Renal pelvis (tissue), 4 donors: ENCODE data around the gene LPCAT2. TPM values are rescaled to one million over a fixed set of nuclear protein-coding genes. Genes with fewer than 3 reads are reported as not detected.

Experiments used
- DNase-seq: peaks from one replicate; pipeline ENCODE4 v3.0.0-alpha.2; 2013
- polyA plus RNA-seq, 3 donors: library from polyadenylated mRNA; unstranded; fragments of 120-200 nt; gene quantifications; one replicate each; pipeline ENCODE4 v1.2.1, GENCODE V29; 2013; ENCODE audit not compliant: insufficient read length in 3 of 3

The LPCAT2 gene
- polyA plus RNA-seq, 3 donors, result 8.0 to 10.8 (median 8.1) TPM

GRCh38 chr16:55542459-55543082 lies 33.7 kb downstream of the LPCAT2 start:
- no peak for DNase-seq

- peak; percentile 29 for DNase-seq
Observed at GRCh38 chr16:55543472-55543871, 34.6 kb downstream of the LPCAT2 start.

DNA sequence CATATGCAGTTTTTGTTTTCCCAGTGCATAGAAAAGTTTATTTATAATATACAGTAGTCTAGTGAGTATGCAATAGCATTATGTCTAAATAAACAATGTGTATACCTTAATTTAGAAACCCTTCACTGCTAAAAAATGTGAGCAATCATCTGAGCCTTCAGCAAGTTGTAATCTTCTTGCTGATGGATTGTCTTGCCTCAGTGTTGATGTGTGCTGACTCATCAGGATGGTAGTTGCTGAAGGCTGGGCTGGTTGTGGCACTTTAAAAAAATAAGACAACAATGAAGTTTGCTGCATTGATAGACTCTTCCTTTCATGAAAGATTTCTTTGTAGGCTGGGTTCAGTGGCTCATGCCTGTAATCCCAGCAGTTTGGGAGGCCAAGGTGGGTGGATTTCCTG lies 43.7 kb downstream of the LPCAT2 start:
- no peak for DNase-seq

DNA sequence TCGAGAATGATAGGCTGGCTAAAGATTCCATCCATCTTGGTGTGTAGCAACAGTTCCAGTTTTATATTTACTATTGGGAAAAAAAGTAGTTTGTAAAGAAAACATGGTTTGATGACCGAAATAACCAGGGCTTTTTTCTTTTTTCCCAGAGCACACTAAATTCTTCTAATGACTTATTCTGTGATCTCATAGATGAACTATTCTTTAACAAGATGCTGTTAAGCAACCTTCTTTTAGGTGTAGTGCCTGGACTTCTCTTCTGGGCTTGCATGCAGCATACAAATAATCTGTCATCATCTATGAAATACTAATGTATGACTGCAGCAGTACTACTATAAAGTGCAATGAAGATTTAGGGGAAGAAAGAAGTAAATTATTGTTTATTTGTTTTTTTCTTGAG lies 46.6 kb downstream of the LPCAT2 start:
- no peak for DNase-seq

DNA sequence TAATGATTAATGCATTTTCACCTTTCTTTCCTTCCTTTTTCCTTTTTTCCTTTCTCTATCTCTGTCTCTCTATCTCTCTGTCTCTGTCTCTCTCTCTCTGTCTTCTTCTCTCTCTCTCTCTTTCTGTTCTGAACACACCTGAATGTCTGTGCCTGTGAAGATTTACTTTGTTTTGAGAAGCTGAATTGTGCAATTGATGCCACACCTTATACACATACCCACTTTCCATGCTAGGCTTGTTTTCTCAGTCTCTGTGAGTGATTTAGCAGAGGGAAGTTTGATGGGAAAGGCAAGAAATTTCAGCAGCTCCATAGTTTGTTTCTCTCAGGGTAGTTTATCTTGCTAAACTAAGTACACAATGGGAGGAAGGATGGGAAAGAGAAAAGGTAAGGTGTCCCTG lies 48.3 kb downstream of the LPCAT2 start:
- no peak for DNase-seq

DNA sequence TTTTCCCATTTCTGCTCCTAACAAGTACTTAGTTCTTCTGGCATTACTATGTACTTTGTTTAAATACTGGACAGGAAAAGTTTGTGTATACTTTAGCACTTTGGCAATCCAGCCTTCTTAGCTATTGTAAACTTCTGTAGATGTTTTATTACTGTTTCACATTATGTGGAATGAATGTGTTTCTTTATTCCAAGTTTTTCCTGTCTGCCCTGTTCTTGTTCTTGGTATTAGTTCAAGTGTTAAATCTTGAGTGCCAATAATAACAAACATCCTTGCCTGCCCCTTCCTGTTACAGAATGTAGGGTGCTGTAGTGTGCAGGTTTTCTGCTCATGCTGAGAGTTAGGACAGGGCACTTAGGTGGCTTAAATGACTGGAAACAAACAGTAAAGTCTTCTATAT lies 50.4 kb downstream of the LPCAT2 start:
- DNase-seq, result no peak

DNA sequence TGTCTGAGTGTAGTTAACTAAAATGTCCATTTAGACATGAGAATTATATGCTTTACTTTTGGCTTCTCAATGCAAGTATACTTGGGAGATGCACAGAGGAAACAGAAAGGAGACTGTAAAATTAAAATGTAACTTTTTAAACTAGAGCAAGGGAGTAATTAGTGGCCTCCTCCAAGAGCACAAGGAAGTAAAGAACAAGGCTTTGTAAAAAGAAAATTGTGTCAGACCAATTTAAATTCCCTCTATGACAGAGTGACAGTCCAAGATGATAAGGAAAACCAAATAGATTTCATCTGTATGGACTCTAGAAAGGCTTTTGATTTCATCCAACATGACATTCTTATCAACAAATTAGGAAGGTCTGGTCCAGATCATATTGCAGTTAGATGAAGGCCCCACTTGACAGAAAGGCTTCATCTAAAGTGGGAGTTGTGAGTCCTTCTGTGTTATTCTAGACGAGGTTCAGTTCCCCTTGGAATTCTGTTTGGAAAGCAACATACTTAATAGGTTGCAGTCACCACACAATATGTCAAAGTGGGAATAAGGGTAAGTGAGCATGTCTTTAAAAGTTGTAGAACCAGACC lies 51.2 kb downstream of the LPCAT2 start:
- DNase-seq, result no peak

- no peak for DNase-seq
Observed at GRCh38 chr16:55561319-55561848, 52.5 kb downstream of the LPCAT2 start.

- DNase-seq, result no peak
Observed at GRCh38 chr16:55562936-55563335, 54.1 kb downstream of the LPCAT2 start.

GRCh38 chr16:55563797-55564196 lies 54.9 kb downstream of the LPCAT2 start:
- no peak for DNase-seq

- no peak for DNase-seq
Observed at GRCh38 chr16:55565086-55565485, 56.2 kb downstream of the LPCAT2 start.

DNA sequence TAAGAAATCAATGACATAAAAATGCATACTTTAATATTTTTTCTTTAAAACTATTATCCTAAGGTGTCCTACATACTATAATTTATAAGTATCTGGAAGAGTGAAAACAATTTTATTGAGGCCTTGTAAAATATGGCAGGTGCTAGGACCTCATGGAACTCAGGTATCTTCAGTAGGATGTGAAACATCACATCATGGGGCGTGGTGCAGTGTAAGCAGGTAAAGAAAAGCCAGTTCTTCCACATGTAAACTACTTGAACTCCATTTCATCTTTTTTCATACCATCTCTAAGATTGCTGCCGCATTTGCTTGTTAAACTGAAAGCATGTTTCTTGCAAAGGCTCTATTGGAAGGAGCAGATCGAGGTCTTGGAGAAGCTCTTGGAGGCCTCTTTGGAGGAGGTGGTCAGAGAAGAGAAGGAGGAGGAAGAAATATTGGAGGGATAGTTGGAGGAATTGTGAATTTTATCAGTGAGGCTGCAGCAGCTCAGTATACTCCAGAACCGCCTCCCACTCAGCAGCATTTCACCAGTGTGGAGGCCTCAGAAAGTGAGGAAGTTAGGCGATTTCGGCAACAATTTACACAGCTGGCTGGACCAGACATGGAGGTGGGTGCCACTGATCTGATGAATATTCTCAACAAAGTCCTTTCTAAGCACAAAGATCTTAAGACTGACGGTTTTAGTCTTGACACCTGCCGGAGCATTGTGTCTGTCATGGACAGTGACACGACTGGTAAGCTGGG lies 57.7 kb downstream of the LPCAT2 start, which contains the start of gene CAPNS2:
CAPNS2 (plus strand) TSS at position 253 of the 744 bp plus-strand sequence; CDS start at position 326, 73 bp downstream.
- no peak for DNase-seq

GRCh38 chr16:55567382-55567781 lies 58.5 kb downstream of the LPCAT2 start:
- no peak for DNase-seq

- DNase-seq, result no peak
Observed at GRCh38 chr16:55568207-55568606, 59.3 kb downstream of the LPCAT2 start.

GRCh38 chr16:55569025-55569424 lies 60.2 kb downstream of the LPCAT2 start:
- DNase-seq, result no peak

DNA sequence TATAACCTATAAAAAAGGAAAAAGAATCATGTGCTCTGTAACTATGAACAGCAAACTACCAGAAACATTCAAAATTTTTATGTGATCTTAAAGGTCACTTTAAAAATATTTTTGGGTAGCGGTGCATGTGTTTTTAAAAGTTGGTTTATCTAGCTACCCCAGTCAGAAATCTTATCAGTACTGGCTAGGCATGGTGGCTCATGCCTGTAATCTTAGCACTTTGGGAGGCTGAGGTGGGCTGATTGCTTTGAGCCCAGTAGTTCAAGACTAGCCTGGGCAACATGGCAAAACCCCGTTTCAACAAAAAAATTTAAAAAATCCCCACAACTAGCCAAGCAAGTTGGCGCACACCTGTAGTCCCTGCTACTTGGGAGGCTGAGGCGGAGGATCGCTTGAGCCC lies 61.3 kb downstream of the LPCAT2 start:
- DNase-seq, result no peak

GRCh38 chr16:55571191-55571897 lies 62.5 kb downstream of the LPCAT2 start:
- DNase-seq, result no peak

DNA sequence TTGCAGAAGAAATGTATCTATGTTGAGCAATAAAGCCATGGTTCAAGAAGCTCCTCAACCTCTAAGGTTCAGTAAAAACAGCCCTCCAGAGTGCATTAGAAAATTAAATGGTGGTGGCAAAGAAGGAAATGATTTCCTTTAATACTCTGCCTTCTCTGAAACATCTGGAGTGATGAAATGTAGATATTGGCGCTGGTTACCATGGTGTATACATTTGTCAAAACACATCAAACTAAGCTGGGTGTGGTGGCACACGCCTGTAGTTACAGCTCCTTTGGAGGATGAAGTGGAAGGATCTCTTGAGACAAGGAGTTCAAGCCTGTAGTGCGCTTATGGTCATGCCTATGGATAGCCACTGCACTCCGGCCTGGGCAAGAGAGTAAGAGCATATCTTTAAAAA lies 63.6 kb downstream of the LPCAT2 start:
- no peak for DNase-seq

DNA sequence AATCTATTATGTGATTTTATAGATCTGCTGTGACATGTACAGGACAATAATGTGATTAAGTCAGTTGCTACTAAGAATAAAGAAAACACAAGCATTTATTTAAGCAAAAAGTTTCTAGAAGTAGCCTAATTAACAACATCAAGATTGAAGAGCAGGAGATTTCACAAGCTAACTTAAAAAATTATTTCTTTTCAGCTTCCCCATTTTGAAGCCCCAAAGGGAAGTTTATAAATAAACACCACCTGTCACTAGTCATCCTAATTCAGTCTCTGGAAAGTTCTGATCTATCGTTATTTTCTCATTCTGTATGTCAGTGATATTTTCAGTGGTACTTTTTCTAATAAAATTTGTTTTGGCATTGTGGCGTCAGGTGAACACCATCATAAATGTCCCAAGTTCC lies 65.9 kb downstream of the LPCAT2 start:
- no peak for DNase-seq

DNA sequence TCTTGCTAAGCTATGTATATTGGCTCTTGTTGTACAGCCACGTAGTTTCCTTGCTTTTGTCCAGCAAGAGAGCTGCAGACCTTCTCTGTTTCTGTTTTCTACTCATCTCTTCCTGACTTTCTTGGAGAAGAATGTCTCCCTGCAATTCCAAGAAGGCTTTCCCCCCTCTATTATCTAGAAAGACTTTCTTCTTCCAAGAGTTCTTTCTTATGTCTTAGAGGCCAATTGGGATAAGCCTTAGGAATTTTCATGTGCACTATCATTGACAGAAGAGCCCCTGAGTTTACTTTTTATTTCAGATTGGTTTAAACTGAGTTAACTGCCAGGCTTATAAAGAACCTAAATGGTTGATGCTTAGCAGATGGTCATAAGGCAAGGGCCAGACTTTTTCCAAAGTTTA lies 66.6 kb downstream of the LPCAT2 start:
- no peak for DNase-seq

- no peak for DNase-seq
Observed at GRCh38 chr16:55576384-55576783, 67.5 kb downstream of the LPCAT2 start.

DNA sequence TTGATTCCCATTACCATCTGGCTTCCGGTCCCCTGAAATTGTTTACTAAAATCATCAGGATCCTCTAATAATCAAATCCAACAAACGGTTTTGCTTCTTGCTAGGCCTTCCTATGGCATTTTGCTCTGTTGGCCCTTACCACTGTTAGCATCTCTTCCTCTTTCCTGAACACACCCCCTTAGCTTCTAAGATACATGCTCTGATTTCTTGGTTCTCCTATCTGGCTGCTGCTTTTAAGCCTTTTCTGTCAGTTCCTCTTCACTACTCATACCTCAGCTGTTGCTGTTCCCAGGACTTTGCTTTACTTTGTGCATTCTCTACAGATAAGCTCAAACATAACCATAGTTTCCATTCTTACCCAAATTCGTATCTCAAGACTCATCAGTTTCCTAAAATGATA lies 69.0 kb downstream of the LPCAT2 start:
- no peak for DNase-seq
